ENCODE data around the gene INO80E.

Gene INO80E

DNA sequence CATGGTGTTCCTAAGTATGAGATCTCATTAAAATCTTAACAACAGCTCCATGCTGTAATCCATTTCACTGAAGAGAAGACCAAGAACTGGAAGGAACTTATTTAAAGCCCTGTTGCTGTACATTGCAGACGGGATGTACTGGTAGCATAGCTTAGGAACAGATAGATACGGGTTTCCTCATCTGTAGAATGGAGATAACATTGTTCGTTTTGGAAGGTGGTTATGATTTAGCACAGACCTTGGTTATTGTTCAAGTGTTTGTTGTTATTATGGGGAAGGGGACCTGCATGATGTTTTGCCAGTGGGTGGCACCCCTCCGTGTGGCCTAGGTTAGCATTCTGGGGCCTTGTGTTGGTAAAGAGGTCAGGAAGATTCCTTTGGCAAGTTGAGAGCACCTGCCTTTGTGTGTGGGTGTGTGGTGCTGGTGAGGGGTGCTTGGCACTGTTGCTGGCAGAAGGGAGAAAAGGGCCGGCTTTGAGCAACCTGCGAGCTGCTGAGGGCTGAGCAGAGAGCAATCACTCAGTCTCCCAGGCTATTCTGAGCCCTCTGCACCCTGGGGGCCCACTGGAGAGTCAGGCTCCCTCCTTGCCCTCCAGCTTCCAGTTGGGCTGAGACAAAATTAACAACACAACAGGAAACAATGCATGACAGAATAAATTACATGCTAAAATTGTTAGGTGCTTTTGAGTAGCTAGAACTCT, 20.1 kb upstream of the INO80E start:
- no peak for DNase-seq

- DNase-seq, result no peak
Measured at GRCh38 chr16:29977063-29977825, 18.8 kb upstream of the INO80E start.

DNA sequence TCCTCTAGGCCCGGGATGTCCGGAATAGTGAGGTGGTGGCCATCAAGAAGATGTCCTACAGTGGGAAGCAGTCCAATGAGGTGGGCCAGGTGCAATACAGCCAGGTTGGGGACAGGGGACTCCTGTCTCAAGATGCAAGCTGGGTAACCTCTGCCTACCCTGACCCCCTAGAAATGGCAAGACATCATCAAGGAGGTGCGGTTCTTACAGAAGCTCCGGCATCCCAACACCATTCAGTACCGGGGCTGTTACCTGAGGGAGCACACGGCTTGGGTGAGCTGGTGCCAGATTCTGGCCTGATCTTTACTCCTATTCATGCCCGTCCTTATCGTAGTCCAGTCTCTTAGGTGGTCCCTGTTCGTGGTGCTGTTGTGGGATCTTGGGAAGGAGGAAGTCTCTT, 18.0 kb upstream of the INO80E start:
- no peak for DNase-seq

DNA sequence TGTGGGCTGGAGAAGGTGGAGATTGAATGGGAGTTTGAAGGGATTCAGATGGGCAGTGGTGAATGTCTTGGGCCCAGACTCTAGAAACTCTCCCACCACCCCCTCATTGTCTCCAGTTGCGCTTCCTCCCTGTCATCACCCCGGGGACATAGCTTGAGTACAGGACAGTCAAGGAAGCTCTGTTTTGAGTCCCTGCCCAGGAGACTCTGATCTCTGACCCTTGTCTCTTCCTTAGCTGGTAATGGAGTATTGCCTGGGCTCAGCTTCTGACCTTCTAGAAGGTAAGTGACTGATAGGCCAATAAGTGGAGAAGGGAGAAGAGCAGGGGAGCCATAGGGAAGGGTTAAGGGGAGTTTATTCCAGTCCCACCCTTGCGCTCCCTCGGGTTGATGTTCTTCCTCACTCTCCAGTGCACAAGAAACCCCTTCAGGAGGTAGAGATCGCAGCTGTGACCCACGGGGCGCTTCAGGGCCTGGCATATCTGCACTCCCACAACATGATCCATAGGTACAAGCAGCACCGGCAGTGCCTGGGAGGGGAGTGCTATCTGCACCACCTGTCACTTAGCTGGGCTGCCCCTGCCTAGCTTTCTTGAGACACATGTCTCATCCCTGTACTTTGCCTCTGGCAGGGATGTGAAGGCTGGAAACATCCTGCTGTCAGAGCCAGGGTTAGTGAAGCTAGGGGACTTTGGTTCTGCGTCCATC, 17.3 kb upstream of the INO80E start:
- no peak for DNase-seq

DNA sequence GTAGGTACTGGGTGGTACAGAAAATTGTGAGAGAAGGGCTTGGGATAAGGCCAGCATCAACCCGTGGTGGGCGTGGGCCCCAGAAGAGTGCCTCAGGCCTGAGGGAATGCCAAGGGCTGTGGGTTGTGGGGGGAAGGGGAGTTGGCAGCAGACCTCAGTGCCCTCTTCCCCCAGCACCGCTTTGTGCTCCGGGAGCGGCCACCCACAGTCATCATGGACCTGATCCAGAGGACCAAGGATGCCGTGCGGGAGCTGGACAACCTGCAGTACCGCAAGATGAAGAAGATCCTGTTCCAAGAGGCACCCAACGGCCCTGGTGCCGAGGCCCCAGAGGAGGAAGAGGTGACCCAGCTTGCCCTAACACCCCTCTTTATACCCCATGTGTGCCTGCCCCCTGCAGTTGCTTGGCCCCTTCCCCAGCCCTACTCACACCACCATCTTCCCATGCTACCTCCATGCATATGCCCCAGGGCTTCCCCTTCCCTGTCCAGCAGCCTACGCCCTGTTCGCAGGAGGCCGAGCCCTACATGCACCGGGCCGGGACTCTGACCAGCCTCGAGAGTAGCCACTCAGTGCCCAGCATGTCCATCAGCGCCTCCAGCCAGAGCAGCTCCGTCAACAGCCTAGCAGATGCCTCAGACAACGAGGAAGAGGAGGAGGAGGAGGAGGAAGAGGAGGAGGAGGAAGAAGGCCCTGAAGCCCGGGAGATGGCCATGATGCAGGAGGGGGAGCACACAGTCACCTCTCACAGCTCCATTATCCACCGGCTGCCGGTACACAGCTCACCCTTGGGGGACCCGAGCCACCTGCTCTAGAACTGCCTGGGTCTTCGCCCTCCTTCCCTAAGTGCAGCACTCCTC, 13.3 kb upstream of the INO80E start:
- no peak for DNase-seq

- DNase-seq, result no peak
Measured at GRCh38 chr16:29983420-29984136, 12.5 kb upstream of the INO80E start.

DNA sequence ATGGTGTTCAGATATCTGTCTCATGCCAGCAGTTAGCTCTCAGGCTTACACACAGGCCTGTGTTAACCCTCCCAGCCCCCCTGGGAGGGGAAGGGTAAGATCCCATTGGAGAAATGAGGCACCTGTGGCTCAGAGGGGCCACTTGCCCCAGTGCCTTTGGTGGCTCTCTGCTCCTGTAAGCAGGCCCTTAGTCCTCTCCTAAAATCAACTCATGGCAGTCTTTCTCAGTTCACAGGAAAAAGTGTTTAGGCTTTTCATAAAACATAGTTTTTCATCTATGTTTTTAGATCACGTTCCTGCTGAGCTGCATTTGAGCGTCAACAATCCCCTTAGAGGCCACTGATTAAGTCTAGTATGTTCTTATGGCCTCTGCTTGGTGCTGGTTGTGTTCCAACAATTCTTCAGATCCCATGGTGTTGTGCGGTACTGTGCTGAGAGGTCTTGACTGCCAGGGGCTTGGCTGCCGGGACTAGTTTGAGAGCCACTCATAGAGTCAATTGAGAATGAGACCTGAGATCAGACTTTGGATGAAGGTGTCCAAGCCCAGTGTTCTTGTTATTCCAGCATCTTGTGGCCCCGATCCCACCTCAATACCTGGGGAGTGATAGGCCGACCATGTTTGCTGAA, 11.8 kb upstream of the INO80E start:
- DNase-seq, result no peak

GRCh38 chr16:29984764-29985147, 11.3 kb upstream of the INO80E start:
- DNase-seq, result no peak

DNA sequence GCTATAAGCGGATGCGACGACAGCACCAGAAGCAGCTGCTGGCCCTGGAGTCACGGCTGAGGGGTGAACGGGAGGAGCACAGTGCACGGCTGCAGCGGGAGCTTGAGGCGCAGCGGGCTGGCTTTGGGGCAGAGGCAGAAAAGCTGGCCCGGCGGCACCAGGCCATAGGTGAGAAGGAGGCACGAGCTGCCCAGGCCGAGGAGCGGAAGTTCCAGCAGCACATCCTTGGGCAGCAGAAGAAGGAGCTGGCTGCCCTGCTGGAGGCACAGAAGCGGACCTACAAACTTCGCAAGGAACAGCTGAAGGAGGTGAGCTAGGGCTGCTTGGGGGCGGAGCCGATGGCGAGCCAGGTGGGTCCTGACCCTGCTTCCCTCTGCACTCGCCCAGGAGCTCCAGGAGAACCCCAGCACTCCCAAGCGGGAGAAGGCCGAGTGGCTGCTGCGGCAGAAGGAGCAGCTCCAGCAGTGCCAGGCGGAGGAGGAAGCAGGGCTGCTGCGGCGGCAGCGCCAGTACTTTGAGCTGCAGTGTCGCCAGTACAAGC, 10.7 kb upstream of the INO80E start:
- DNase-seq, result no peak

- no peak for DNase-seq
Measured at GRCh38 chr16:29986231-29986630, 9.8 kb upstream of the INO80E start.

- no peak for DNase-seq
Measured at GRCh38 chr16:29986931-29987330, 9.1 kb upstream of the INO80E start.

GRCh38 chr16:29987371-29988085, 8.5 kb upstream of the INO80E start:
- DNase-seq, result no peak

DNA sequence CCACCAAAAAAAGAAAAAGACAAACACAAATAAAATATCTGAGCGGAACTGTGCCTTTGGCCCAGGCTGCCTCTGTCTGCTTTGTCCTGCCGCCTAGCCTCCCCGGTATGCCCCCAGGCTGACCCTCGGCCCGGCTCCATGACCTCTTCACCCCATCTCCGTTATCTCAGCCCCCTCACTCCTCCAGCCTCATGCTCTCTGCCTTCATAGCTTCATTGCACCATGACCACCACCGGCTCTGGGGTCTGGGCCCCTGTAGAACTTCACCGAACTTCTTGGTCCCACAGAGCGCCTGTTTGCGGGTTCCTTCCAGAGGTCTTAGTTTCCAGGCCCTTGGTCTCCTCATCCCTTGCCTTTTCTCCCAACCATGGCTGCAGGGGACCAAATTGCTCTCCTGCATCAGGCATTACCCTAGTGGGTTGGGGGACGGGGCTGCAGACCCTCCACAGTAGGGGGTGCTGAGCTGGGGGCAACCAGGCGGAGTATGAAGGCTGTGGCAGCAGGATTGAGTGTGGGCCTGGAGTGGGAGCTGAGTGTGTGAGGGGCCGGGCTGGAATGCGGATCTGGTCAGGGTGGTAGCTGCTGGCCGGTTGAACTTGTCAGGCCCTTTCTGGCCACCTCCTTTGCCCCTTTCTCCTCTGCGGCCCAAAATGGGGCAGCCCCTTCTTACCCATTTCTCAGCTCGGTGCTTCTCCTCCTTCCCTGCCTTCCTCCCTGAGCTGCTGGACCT, 7.5 kb upstream of the INO80E start:
- no peak for DNase-seq

GRCh38 chr16:29989111-29989858, 6.8 kb upstream of the INO80E start:
- no peak for DNase-seq

- no peak for DNase-seq
Measured at GRCh38 chr16:29990034-29990433, 6.0 kb upstream of the INO80E start.

DNA sequence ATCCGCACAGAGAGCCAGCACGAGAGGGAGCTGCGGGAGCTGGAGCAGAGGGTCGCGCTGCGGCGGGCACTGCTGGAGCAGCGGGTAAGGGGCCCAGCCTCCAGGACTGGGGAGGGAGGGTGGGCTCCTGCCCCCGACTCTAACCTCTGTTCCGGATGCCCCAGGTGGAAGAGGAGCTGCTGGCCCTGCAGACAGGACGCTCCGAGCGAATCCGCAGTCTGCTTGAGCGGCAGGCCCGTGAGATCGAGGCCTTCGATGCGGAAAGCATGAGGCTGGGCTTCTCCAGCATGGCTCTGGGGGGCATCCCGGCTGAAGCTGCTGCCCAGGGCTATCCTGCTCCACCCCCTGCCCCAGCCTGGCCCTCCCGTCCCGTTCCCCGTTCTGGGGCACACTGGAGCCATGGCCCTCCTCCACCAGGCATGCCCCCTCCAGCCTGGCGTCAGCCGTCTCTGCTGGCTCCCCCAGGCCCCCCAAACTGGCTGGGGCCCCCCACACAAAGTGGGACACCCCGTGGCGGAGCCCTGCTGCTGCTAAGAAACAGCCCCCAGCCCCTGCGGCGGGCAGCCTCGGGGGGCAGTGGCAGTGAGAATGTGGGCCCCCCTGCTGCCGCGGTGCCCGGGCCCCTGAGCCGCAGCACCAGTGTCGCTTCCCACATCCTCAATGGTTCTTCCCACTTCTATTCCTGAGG, 5.0 kb upstream of the INO80E start:
- no peak for DNase-seq

- DNase-seq, result no peak
Measured at GRCh38 chr16:29991571-29991904, 4.5 kb upstream of the INO80E start.

DNA sequence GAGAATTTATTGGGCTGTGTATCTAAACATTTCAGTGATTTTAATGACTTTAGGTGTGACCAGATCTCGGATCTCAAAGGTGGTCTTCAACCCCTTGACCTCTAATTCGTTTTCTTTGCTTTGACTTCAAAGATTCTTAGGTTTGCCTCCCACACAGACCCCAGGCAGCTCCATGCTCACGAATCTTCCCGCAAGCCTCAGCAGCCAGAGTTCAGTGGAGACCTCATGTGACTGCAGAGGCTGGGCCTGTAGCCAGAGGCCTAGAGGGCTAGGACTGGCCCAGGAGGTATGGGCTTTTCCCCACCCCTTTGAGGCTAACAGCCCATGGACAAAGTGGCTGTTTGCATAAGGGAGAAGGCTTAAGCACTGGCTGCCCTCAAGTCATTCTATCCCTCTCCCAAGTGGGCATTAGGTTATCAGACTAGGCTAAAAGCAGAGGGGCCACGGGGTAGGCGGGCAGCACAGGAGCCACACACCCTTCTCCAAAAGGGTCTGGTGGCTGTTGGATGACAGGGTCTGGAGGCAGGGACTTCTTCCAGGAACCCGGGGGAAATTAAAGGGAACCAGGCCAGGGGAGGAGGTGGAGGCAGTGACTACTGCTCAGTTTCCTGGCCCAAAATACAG, 3.6 kb upstream of the INO80E start:
- DNase-seq, result no peak
